Panc1 (cell line): ENCODE measurements around the gene CALM3.

Source experiments
- POLR2AphosphoS5 ChIP-seq: IDR thresholded peaks from 2 replicates; pipeline ENCODE4 v1.6.1; 2012; ENCODE audit warnings: mild to moderate bottlenecking, low read depth, low read length, moderate library complexity
- SIN3A ChIP-seq: IDR thresholded peaks from 2 replicates; pipeline ENCODE4 v1.6.1; 2012; ENCODE audit warnings: low read depth, mild to moderate bottlenecking, low read length, moderate library complexity, borderline replicate concordance; ENCODE audit not compliant: insufficient read depth
- TCF7L2 ChIP-seq: IDR thresholded peaks from 2 replicates; pipeline ENCODE4 v1.6.1; 2011; ENCODE audit warnings: mild to moderate bottlenecking, low read depth, low read length, inconsistent platforms
- TF ChIP-seq, protein P1 (sequence below): fragments of 450-650 bp; IDR thresholded peaks from 2 replicates; pipeline ENCODE4 v1.5.1; 2017; ENCODE audit warnings: mild to moderate bottlenecking
- TF ChIP-seq, protein P2 (sequence below), 2 experiments: IDR thresholded peaks; 2 replicates each; pipeline ENCODE4 v1.6.1; 2011 to 2012; ENCODE audit warnings: low read depth in 2 of 2, control low read depth in 1 of 2, low read length in 1 of 2, mild to moderate bottlenecking in 1 of 2, moderate library complexity in 1 of 2; ENCODE audit not compliant: insufficient read depth in 1 of 2

DNA sequence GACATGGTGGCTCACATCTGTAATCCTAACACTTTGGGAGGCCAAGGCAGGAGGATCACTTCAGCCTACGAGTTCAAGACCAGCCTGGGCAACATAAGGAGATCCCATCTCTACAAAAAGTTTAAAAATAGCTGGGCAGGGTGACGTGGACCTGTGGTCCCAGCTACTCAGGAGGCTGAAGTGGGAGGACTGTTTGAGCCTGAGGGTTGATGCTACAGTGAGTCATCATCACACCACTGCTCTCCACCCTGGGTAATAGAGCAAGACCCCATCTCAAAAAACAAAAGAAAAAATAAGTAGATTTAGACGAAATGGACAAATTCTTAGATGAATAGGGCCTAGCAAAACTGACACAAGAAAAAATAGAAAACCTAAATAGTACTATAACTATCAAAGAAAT is 45.3 kb downstream of the CALM3 start:
- TF ChIP-seq, protein P1, sequence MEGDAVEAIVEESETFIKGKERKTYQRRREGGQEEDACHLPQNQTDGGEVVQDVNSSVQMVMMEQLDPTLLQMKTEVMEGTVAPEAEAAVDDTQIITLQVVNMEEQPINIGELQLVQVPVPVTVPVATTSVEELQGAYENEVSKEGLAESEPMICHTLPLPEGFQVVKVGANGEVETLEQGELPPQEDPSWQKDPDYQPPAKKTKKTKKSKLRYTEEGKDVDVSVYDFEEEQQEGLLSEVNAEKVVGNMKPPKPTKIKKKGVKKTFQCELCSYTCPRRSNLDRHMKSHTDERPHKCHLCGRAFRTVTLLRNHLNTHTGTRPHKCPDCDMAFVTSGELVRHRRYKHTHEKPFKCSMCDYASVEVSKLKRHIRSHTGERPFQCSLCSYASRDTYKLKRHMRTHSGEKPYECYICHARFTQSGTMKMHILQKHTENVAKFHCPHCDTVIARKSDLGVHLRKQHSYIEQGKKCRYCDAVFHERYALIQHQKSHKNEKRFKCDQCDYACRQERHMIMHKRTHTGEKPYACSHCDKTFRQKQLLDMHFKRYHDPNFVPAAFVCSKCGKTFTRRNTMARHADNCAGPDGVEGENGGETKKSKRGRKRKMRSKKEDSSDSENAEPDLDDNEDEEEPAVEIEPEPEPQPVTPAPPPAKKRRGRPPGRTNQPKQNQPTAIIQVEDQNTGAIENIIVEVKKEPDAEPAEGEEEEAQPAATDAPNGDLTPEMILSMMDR: no peak
- TF ChIP-seq TCF7L2: no peak
- TF ChIP-seq, protein P2, sequence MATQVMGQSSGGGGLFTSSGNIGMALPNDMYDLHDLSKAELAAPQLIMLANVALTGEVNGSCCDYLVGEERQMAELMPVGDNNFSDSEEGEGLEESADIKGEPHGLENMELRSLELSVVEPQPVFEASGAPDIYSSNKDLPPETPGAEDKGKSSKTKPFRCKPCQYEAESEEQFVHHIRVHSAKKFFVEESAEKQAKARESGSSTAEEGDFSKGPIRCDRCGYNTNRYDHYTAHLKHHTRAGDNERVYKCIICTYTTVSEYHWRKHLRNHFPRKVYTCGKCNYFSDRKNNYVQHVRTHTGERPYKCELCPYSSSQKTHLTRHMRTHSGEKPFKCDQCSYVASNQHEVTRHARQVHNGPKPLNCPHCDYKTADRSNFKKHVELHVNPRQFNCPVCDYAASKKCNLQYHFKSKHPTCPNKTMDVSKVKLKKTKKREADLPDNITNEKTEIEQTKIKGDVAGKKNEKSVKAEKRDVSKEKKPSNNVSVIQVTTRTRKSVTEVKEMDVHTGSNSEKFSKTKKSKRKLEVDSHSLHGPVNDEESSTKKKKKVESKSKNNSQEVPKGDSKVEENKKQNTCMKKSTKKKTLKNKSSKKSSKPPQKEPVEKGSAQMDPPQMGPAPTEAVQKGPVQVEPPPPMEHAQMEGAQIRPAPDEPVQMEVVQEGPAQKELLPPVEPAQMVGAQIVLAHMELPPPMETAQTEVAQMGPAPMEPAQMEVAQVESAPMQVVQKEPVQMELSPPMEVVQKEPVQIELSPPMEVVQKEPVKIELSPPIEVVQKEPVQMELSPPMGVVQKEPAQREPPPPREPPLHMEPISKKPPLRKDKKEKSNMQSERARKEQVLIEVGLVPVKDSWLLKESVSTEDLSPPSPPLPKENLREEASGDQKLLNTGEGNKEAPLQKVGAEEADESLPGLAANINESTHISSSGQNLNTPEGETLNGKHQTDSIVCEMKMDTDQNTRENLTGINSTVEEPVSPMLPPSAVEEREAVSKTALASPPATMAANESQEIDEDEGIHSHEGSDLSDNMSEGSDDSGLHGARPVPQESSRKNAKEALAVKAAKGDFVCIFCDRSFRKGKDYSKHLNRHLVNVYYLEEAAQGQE (IDR thresholded peaks at IDR 0.05; ENCODE audit: insufficient read depth in 1 of 2, low read depth in 2 of 2, low read length in 1 of 2): no peak
- TF ChIP-seq POLR2AphosphoS5: no peak
- TF ChIP-seq SIN3A: no peak
